Measurements from ENCODE around the gene CD93.

Gene CD93

GRCh38 chr20:23120936-23121750, 35.0 kb upstream of the CD93 start:
- no peak for DNase-seq

GRCh38 chr20:23120261-23120660, 34.1 kb upstream of the CD93 start:
- no peak for DNase-seq

GRCh38 chr20:23119456-23120216, 33.5 kb upstream of the CD93 start:
- DNase-seq = no peak

GRCh38 chr20:23118766-23119165, 32.6 kb upstream of the CD93 start:
- DNase-seq = no peak

- DNase-seq = no peak
Measured at GRCh38 chr20:23118144-23118543, 32.0 kb upstream of the CD93 start.

- no peak for DNase-seq
Measured at GRCh38 chr20:23117738-23118137, 31.6 kb upstream of the CD93 start.

- DNase-seq = no peak
Measured at GRCh38 chr20:23116311-23117089, 30.4 kb upstream of the CD93 start.

GRCh38 chr20:23115822-23116221, 29.7 kb upstream of the CD93 start:
- no peak for DNase-seq

GRCh38 chr20:23114448-23115082, 28.4 kb upstream of the CD93 start:
- no peak for DNase-seq

GRCh38 chr20:23114018-23114417, 27.9 kb upstream of the CD93 start:
- no peak for DNase-seq

- DNase-seq = no peak
Measured at GRCh38 chr20:23112595-23112994, 26.5 kb upstream of the CD93 start.

- no peak for DNase-seq
Measured at GRCh38 chr20:23111944-23112342, 25.8 kb upstream of the CD93 start.

GRCh38 chr20:23111307-23111943, 25.3 kb upstream of the CD93 start:
- no peak for DNase-seq

- no peak for DNase-seq
Measured at GRCh38 chr20:23108871-23109270, 22.7 kb upstream of the CD93 start.

GRCh38 chr20:23107466-23107865, 21.3 kb upstream of the CD93 start:
- DNase-seq = no peak

- peak; percentile 74 for DNase-seq
Measured at GRCh38 chr20:23106271-23106851, 20.2 kb upstream of the CD93 start.

- no peak for DNase-seq
Measured at GRCh38 chr20:23105193-23105592, 19.1 kb upstream of the CD93 start.

- DNase-seq = no peak
Measured at GRCh38 chr20:23103284-23104018, 17.3 kb upstream of the CD93 start.

- no peak for DNase-seq
Measured at GRCh38 chr20:23101696-23102406, 15.7 kb upstream of the CD93 start.

GRCh38 chr20:23100720-23101107, 14.6 kb upstream of the CD93 start:
- DNase-seq = no peak
